VCaP (cell line): ENCODE measurements around the gene IZUMO3.
A peak's percentile ranks its signal among the peaks of the same experiment; 100 is the strongest.

Experiments used
- H3K27ac ChIP-seq: fragments of 450-650 bp; 2 replicates; pipeline ENCODE4 v1.5.1; 2017
- CTCF ChIP-seq: fragments of 450-650 bp; conservative IDR thresholded peaks from 2 replicates; pipeline ENCODE4 v1.5.1; 2017; ENCODE audit warnings: mild to moderate bottlenecking, moderate library complexity

The IZUMO3 gene

GRCh38 chr9:24561957-24562356 lies 16.3 kb upstream of the IZUMO3 start:
- TF ChIP-seq CTCF, result no peak
- no peak overlapping the region for H3K27ac ChIP-seq

GRCh38 chr9:24553183-24553552 lies 7.5 kb upstream of the IZUMO3 start:
- TF ChIP-seq CTCF, result no peak
- peak overlapping the region; percentile 57 for H3K27ac ChIP-seq

- H3K27ac ChIP-seq, result peak overlapping the region; percentile 57
- no peak for TF ChIP-seq CTCF
Measured at GRCh38 chr9:24552526-24553182, 7.0 kb upstream of the IZUMO3 start.

GRCh38 chr9:24545285-24545684 lies 412 bp downstream of the IZUMO3 start:
- no peak overlapping the region for H3K27ac ChIP-seq
- no peak for TF ChIP-seq CTCF

- no peak for TF ChIP-seq CTCF
- H3K27ac ChIP-seq, result no peak overlapping the region
Measured at GRCh38 chr9:24518545-24518944, 27.2 kb downstream of the IZUMO3 start.

GRCh38 chr9:24516463-24516862 lies 29.2 kb downstream of the IZUMO3 start:
- no peak for TF ChIP-seq CTCF
- H3K27ac ChIP-seq, result no peak overlapping the region

GRCh38 chr9:24509850-24510249 lies 35.8 kb downstream of the IZUMO3 start:
- no peak overlapping the region for H3K27ac ChIP-seq
- TF ChIP-seq CTCF, result no peak
